SH-SY5Y (cell line): ENCODE results near the gene SLC1A3.

Experiments used
- GATA2 ChIP-seq: IDR thresholded peaks from 2 replicates; pipeline ENCODE4 v1.6.1; 2011; ENCODE audit warnings: mild to moderate bottlenecking, low read depth, low read length
- GATA3 ChIP-seq: IDR thresholded peaks from 2 replicates; pipeline ENCODE4 v1.6.1; 2011; ENCODE audit warnings: low read depth, mild to moderate bottlenecking, low read length, moderate library complexity

The SLC1A3 gene

DNA sequence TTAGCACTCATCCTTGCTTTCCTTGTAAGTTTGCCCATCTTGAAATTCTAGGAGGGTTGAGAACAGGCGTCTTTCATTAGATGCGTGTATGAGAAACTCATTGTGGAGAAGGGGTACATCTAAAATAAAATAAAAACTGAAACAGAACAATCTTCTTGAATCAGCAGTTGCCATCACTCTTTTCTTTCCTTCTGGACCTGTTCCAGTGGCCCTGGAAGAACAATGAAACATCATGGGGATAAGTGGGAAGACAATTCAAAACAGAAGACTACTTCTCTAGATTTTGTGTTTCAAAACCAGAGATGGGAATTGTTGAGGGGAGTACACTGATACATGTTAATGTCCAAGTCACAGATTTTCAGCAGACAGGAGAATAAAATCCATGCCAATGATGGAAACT, 59.9 kb downstream of the SLC1A3 start:
- no peak for TF ChIP-seq GATA3
- TF ChIP-seq GATA2 = no peak

DNA sequence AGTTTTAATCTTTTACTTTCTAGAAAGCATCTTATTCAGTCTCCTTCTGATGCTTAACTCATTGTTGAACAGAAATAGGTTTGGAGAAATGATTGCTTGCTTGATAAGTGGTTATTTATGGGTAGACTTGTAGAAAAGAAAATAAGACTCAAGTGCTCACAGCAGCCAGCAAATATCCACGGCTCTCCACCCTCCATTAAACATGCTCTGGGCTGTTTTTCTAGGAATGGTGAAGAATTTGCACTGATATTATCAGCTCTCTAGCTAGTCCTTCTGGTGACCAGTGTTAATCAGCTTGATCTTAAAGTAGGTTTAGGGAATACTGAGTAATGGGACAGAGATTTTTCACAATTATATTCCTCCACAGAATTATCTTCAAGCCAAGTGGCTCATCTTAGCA, 60.6 kb downstream of the SLC1A3 start:
- TF ChIP-seq GATA3 = no peak
- no peak for TF ChIP-seq GATA2

DNA sequence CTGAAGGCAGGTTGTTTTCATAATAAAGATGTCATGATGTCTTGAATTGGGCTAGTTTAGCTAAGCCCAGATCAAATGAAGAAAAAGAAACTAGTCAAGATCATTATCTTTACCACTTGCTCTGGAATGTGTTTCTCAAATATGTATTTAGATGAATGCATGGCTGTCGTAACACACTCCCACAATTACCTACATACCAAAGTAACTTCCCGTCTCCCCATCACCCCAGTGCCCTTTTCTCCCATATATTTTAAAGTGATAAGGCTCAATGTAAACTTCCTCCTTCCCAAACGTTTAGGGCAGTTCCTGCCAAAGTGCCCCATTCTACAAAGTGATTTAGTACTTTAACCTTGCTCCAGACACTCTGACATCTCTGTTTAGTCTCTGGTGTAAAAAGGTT, 61.4 kb downstream of the SLC1A3 start:
- TF ChIP-seq GATA2 = no peak
- no peak for TF ChIP-seq GATA3

DNA sequence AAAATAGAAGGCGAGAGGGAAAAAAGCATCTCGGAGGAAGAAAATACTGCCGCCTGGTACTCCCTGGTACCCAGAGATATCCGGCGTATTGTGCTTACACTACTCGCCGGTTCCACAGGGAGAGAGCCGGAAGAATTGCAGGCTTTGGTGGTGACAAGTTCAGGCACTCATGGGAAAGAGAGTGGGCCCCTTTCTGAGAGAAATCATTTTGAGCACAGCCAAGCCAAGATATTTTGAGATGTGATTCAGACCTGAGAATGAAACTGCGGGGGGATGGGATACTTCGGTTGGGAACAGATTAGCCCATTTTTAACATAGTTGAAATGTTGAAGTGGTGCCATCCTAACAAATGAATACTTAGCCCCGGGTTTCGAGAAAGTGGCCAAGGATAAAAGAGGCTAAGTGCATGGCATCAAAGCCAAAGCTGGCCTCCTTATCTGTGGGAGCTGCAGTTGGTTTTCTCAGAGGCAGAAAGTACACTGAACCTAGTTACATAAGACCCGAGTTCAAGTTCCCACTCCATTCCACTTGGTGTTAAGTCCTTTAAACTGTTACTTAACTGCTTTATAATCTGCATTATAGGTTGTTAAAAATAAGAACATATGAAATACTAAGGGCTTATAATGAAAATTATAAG, 62.7 kb downstream of the SLC1A3 start:
- TF ChIP-seq GATA3 (no peak), GATA2 (no peak)

DNA sequence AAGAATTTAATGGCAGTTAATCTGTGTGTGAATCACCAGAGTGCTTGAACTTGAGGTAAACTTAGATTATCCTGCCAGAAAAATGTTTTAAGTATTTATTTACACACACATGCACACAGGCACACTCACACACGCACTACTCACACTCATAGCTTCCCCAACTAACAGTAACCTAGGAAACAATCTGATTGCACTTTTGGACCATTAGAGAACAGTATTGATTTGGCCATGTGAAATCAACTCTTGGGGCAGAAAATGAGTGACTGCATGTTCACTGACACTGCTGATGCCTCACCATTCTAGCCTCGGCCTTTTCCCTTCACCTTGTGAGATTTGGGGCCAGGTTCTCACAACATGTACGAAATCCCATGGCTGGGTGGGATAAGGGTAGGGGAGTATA, 64.1 kb downstream of the SLC1A3 start:
- TF ChIP-seq GATA3 (no peak), GATA2 (no peak)

DNA sequence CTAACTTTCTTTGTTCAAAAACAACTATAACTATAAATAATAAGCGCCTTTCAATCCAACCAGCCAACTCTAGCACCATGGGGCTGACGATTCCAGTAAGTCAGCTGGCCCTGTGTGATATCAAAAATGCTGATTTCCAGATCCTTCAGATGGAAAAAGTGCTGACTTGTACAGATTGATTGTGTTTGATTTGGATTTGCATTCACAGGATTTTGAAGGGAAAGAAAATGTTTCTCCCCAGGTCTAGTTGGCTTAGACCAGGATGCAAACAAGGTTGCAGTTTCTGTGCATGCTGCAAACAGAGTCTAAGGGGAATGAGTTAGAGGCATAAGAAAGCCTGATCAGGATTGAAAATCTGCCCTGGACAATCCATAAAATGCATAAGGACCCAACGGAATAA, 68.9 kb downstream of the SLC1A3 start:
- TF ChIP-seq GATA3 (no peak), GATA2 (no peak)

DNA sequence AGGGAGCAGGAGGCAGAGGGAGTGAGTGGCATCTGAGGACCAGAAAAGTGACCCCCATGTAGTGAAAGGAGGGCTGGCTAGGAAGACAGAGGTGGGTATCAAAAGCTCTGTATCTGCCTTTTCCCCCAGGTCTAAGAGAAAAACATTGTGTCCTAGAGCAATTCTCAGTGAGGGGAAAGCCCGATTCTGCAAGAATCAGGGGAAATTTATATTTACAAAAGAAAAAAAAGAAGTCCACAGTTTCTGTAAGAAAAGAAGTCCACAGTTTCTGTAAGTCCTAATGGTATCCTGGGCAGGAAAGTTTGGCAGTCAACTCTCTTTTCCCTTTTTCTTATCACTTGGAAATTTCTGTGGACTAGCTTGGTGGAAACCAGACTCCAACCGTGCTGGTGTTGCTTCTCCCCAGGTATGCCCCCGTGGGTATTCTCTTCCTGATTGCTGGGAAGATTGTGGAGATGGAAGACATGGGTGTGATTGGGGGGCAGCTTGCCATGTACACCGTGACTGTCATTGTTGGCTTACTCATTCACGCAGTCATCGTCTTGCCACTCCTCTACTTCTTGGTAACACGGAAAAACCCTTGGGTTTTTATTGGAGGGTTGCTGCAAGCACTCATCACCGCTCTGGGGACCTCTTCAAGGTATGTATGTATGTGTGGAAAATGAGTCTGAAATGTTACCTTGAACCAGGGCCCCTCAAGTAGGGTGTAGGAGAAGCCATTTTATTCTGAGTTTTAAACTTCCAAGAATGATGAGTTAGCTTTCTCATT, 73.0 kb downstream of the SLC1A3 start:
- TF ChIP-seq GATA2 (no peak), GATA3 (no peak)

DNA sequence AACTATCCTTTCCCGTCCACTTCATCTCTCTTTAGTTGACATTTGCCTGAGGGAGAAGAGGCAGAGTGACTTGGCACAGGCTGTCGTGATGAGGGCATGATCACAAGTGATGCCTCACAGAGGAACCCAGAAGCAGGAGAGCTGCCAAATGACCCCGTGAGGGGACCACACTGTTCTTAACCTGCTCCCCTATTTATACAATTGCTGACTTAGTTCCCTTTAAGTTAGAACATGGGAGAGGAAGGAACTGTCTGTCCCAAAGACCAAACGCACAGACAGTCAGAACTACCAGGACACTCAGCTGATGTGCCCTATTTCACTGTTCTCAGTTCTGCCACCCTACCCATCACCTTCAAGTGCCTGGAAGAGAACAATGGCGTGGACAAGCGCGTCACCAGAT, 73.7 kb downstream of the SLC1A3 start:
- TF ChIP-seq GATA3 (no peak), GATA2 (no peak)

DNA sequence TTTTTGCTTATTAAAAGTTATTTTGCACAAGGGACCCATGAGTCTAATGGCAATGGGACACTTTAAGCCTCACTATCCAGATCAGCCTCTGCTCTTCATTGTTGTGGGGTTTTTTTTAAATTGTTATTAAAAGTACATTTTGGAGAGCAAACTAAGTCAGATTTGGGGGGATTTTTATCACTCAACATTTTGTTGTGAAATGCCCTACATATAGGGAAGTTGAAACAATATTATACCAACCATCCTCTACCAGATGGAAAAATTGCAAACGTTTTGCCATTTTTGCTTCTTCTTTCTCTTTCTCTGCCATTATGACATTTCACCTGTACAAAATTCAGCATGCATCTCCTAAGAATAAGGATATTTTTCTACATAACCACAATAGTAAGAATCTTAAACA, 75.3 kb downstream of the SLC1A3 start:
- TF ChIP-seq GATA2 (no peak), GATA3 (no peak)

DNA sequence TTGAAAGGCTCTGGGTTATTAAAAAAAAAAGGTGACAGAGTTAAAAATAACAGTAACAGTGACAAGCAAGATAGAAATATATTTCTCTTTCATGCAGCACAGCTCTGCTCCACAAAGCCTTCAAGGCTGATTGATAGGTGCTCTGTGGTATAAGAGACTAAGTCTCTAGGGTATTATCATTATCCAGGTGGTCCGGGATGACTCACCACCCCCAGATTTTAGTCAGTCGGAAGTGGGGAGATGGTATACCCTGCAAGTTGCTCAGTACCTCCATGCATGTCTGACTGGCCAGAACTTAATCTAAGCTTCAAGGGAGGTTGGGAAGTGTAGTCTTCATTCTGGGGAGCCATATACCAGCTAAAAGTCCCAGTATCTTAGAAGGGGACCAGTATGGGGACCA, 76.1 kb downstream of the SLC1A3 start:
- TF ChIP-seq GATA3 = no peak
- no peak for TF ChIP-seq GATA2

DNA sequence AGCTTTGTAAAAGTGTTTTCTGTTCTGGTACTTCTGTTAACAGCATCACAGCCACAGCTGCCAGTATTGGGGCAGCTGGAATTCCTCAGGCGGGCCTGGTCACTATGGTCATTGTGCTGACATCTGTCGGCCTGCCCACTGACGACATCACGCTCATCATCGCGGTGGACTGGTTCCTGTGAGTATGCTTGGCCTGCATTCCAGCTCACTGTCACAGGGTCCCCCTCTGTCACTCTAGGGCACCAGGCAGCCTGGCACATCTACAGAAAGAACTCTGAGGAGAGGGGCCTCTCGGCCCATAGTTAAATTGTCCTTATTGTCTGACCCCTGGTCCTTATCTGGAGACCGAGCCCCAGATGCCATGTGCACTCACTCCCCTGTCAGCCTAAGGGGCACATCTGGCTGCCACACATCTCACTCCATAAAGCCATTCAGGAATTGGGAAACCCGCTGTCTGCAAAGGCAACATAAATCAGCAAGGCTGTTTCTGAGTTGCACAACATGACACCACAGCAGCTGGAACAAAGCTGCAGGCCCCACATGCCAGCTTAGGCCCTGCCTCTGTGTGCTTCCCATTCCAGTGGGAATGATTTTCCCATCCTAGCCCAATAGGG, 77.5 kb downstream of the SLC1A3 start:
- peak; percentile 96 for TF ChIP-seq GATA2
- peak; percentile 43 for TF ChIP-seq GATA3

DNA sequence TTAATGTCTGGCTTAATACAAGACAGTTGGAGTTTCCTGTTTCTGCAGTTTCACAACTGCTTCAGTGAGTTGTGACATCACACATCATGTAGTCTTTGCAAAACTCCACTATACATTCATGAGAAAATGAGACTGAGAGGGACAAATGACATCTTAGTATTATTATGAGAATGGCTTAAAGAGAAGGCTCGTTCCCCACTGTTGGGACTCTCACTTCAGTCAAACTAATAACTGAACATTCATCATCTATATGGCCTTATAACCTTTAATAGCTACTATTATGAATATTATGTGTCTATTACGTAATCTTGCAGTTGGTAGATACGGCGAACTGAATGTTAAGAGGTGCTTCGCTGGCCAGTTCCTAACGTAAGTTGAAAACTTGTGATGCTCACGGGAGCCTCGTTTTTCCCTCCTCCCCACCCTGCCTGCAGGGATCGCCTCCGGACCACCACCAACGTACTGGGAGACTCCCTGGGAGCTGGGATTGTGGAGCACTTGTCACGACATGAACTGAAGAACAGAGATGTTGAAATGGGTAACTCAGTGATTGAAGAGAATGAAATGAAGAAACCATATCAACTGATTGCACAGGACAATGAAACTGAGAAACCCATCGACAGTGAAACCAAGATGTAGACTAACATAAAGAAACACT, 79.4 kb downstream of the SLC1A3 start:
- TF ChIP-seq GATA3 = no peak
- TF ChIP-seq GATA2 = no peak

DNA sequence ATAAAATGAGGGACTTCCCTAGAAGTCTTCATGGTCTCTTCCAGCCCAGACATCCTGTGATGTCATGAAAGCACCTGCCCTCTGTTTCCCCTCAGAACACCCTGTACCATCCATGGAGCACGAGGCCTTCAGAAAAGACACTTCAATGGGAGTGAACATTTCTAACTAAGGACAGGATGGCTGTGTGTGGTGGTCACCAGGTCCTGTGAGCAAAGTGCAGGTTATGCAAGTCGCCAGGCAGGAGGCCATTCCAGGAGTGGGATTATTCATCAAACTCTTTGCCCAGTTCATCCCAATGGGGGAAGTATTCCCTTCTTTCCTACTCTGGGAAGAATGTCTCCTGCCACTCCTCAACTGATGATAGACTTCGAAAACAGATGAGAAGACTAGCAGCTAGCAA, 80.5 kb downstream of the SLC1A3 start:
- TF ChIP-seq GATA2 (no peak), GATA3 (no peak)

DNA sequence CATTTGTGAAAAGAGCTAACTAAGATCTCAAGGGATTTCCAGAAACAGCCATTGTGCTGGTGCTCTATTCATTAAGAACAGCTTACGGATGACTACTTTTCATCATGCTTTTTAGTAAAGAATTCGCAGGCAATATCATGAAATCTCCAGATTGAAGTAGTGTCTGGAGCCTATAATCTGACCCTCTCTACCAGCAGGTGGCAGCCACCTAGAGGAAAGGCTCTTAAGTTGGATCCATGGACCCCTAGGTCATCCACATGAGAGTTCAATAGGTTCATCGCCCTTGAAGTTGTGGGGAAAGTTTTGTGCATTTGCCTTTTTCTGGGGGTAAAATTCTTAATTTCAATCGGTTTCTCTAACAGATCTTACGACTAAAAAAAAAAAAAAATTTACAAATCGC, 82.3 kb downstream of the SLC1A3 start:
- TF ChIP-seq GATA2 (no peak), GATA3 (no peak)

DNA sequence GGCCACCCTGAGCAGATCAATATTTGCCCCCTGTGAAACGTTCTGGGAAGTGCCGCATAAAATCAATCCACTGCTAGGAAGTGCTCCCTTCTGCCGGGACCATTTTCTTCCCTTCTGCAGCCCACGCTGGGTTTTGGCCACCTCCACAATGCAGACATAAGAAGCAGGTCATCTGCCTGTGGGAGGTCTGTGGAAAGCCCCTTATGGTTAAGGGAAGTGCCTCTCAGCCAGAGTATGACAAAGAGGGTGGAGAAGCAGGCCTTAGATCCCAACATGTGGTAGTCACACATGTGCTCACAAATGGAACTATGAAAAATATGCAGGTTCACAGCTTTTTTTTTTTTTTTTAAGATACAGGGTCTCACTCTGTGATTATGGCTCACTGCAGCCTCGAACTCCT, 82.8 kb downstream of the SLC1A3 start:
- TF ChIP-seq GATA3 = no peak
- TF ChIP-seq GATA2 = no peak
